ENCODE data around the gene TOM1.

TOM1 gene

DNA sequence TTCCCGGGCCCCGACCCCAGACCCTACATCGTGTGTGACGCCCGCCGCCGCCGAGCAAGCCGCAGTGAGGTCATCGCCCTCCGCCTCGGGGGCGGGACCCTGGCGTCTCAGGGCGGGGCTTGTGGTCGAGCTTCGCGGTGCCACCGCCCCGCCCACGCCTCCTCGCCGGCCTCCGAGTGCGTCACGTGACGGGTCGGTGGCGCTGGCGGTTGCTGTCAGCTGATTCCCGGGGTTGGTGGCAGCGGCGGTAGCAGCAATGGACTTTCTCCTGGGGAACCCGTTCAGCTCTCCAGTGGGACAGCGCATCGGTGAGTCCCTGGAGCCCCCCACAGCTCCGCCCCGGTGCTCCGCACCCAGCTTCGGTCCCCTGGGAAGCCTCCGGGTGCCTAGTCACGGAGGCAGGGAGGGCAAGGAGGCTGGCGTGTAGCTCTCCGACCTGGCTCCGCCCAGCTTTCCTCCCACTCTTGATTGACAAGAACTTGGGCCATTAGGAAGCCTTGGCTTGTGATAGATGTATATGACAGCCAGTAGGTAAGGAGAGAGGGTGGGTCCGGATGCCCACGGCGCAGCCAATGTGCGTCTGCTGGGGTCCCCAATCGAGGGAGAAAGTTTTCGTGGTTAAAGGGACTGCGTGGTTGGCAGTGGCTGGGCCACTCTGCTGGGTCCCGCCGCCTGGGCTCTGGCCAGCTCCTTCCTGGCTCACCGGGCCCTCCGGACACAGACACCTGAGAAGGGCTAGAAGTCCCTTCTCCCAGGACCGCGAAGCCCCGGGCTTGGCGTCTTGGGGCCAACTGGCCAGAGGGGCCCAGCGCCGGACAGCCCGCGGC lies at the start of gene TOM1:
TOM1 (plus strand) TSS at position 222 of the 827 bp plus-strand sequence; CDS start at position 257, 35 bp downstream.
- peak; percentile 84 to 98 for DNase-seq (ENCODE audit: low read depth in 1 of 2, low spot score in 1 of 2)
- in situ Hi-C loops (cut with HindIII; ENCODE audit: low pct_unique_long_range_greater_than_20kb, low sequenced_read_pairs) = no loop called here
- TF ChIP-seq JUND (IDR thresholded peaks at IDR 0.05; ENCODE audit: low read depth) = no peak

DNA sequence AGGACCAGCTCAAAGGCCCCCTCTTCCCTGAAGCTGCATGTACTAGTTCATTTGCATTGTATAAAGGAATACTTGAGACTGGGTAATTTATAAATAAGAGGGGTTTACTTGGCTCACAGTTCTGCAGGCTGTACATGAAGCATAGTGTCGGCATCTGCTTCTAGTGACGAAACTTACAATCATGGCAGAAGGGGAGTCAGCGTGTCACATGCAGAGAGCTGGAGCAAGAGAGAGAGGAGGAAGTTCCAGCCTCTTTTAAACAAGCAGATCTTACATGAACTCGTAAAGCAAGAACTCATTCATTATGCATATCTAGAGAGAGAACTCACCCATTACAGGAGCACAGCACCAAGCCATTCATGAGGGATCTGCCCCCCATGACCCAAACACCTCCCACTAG lies 49.5 kb upstream of the TOM1 start:
- TF ChIP-seq JUND (IDR thresholded peaks at IDR 0.05; ENCODE audit: low read depth) = no peak
- no peak for DNase-seq (ENCODE audit: low read depth in 1 of 2, low spot score in 1 of 2)
- in situ Hi-C loops (cut with HindIII; ENCODE audit: low pct_unique_long_range_greater_than_20kb, low sequenced_read_pairs) = no loop called here

DNA sequence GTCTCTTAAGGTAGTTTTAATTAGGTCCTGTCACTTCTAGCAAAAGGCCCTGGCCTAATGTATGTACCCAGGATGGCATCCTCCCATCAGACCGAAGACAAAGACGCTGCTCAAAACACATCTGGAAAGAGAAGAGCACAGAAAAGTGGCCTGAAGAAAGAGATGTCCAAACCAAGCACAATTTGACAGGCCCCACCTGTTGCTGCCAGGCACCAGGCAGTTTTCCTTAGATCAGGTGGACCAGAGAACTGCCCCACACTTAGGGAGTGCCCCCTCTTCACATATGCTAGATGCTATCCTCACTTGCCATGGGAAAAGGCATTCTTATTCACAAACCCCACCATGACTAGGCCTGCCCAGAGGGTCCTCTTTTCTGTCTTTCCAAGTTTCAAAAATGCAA lies 45.7 kb upstream of the TOM1 start:
- in situ Hi-C loops (cut with HindIII; ENCODE audit: low pct_unique_long_range_greater_than_20kb, low sequenced_read_pairs) = no loop called here
- no peak for DNase-seq (ENCODE audit: low read depth in 1 of 2, low spot score in 1 of 2)
- no peak for TF ChIP-seq JUND (IDR thresholded peaks at IDR 0.05; ENCODE audit: low read depth)

DNA sequence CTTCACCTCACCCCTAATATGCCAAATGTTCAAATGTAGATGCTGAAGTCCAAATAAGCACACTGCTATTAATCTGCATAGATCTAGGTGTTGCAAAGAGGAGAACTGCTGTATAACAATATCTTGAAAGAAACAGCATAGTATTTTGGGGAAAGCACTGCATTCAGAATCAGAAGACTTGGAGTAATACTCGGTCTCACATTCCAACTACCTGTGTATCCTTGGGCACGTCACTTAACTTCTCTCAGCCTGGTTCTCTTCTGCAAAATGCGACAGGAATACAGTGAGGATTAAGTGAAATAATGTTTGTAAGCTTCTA lies 42.7 kb upstream of the TOM1 start:
- in situ Hi-C loops (cut with HindIII; ENCODE audit: low pct_unique_long_range_greater_than_20kb, low sequenced_read_pairs) = no loop called here
- no peak for TF ChIP-seq JUND (IDR thresholded peaks at IDR 0.05; ENCODE audit: low read depth)
- no peak for DNase-seq (ENCODE audit: low read depth in 1 of 2, low spot score in 1 of 2)

DNA sequence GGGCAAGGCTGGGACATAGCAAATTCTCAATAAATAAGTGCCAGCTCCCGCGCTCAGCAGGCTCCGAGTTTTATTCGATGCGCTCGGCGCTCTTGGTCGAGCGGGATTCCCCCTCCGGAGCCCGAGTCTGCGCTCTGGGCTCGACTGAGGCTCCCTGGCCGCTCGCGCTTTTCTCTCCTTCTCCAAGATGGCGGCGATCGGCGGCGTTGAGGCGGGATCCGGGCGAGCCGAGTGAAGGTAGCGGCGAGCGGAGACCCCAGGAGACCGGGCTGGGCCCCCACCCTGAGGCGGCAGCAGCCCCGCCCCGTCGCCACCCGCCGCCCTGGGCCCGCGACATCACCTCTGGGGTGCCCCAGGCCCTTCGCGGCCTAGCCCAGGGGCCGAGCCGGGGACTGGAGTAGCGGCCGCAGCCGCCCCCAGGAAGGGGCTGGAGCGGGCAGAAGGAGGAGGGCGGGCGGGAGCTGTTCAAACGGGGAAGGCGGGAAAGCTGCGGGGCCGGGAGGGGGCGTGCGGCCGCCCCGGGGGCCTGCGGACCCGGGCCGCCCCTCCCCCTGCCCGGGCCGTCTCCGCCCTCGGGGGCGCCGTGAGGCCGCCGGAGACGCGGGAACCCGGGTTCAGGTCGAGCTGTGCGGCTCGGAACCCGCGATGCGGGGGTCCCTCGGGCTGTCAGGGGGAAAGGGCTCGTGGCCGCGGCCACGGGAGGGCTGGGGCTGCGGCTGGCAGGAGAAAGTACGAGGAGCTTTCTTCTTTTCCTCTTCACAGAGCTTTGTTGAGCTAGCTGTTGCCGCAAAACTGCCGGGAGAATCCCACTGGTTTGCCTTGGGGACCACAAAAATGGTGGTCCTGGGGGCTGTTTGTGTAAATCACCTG lies 42.1 kb upstream of the TOM1 start, which contains the start of gene HMGXB4:
HMGXB4 (plus strand) TSS at position 173 of the 870 bp plus-strand sequence. CDS start 4,898 bp downstream, outside the sequence.
- peak; percentile 56 to 87 for DNase-seq (ENCODE audit: low read depth in 1 of 2, low spot score in 1 of 2)
- TF ChIP-seq JUND (IDR thresholded peaks at IDR 0.05; ENCODE audit: low read depth) = no peak
- in situ Hi-C loops (cut with HindIII; ENCODE audit: low pct_unique_long_range_greater_than_20kb, low sequenced_read_pairs) = no loop called here

DNA sequence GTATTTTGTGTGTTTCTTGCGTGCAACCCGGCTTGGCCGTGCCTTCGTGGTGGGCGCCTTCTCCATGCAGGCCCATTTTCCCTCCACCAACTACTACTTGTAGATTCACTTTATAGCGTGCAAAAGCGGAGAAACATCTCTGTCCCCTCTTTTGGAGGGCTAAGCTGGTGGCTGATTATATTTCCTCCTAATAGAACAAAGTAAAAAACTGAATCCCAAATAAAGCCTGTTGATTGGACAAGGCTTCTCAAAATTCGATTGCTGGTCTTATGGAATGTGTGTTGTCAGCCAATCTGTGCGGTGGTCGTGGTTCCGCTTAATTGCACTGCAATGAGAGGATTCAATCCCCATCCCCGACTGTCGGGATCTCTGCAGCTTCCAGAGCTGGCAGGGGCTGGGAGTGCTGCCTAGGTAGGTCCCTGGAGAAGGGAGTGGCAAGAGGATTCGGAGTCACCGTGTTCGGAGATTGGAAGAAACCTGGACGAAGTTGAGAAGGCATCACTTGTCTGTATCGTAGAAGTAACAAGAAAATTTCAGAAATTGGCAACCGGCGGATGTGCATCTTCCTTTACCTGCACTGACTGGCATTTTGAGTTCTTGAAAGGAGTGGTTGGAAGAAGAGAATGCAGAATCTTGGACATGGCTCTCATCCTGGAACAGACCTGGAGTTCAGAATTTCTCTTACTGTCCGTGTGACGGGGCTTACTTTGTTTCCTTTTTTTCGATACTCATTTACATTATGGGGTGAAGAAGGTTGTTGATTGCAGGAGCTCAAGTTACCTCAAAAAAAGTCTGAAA lies 41.3 kb upstream of the TOM1 start:
- in situ Hi-C loops (cut with HindIII; ENCODE audit: low pct_unique_long_range_greater_than_20kb, low sequenced_read_pairs) = no loop called here
- no peak for TF ChIP-seq JUND (IDR thresholded peaks at IDR 0.05; ENCODE audit: low read depth)
- no peak for DNase-seq (ENCODE audit: low read depth in 1 of 2, low spot score in 1 of 2)

DNA sequence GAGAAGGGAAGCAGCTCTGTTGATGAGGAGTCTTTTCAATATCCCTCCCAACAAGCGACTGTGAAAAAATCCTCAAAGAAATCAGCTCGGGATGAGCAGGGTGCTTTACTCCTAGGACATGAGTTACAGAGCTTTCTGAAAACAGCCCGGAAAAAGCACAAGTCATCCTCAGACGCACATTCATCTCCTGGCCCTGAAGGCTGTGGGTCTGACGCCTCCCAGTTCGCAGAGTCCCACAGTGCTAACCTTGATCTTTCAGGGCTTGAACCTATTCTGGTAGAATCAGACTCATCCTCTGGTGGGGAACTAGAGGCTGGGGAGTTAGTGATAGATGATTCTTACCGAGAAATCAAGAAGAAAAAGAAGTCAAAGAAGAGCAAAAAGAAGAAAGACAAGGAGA lies 34.7 kb upstream of the TOM1 start:
- no peak for DNase-seq (ENCODE audit: low read depth in 1 of 2, low spot score in 1 of 2)
- TF ChIP-seq JUND (IDR thresholded peaks at IDR 0.05; ENCODE audit: low read depth) = no peak
- in situ Hi-C loops (cut with HindIII; ENCODE audit: low pct_unique_long_range_greater_than_20kb, low sequenced_read_pairs) = no loop called here

DNA sequence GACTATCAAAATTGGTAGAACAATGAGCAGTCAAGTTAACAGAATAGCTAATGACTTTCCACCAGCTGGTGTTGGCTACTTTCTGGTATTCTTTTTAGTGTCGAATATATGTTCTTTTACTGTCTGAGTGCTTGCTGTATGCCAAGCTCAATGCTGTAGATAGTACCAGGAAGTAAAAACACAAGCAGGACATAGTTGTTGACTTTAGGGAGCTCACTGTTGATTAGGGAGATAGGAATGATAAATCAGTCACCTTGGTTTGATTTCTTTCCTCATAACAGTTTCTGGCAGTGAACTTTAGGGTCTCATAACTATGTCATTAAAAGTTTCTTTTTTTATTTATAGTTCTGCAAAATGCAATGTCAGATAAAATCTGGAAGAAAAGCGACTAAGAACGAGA lies 33.4 kb upstream of the TOM1 start:
- in situ Hi-C loops (cut with HindIII; ENCODE audit: low pct_unique_long_range_greater_than_20kb, low sequenced_read_pairs) = no loop called here
- no peak for TF ChIP-seq JUND (IDR thresholded peaks at IDR 0.05; ENCODE audit: low read depth)
- DNase-seq (ENCODE audit: low read depth in 1 of 2, low spot score in 1 of 2) = no peak

DNA sequence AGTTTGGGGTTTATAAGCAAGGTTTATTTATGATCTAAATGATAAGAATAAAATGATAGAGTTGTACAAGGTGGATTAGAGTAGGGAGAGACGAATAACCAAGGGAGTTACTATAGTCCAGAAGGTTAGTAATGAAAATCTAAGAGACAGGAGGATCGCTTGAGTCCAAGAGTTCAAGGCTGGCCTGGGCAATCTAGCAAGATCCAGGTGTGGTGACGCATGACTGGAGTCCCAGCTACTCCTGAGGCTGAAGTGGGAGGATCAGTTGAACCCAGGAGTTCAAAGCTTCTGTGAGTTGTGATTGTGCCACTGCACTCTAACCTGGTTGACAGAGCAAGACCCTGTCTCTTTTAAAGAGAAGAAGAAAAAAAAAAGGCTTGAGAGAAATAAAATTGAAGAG lies 30.1 kb upstream of the TOM1 start:
- DNase-seq (ENCODE audit: low read depth in 1 of 2, low spot score in 1 of 2) = no peak
- in situ Hi-C loops (cut with HindIII; ENCODE audit: low pct_unique_long_range_greater_than_20kb, low sequenced_read_pairs) = no loop called here
- TF ChIP-seq JUND (IDR thresholded peaks at IDR 0.05; ENCODE audit: low read depth) = no peak

DNA sequence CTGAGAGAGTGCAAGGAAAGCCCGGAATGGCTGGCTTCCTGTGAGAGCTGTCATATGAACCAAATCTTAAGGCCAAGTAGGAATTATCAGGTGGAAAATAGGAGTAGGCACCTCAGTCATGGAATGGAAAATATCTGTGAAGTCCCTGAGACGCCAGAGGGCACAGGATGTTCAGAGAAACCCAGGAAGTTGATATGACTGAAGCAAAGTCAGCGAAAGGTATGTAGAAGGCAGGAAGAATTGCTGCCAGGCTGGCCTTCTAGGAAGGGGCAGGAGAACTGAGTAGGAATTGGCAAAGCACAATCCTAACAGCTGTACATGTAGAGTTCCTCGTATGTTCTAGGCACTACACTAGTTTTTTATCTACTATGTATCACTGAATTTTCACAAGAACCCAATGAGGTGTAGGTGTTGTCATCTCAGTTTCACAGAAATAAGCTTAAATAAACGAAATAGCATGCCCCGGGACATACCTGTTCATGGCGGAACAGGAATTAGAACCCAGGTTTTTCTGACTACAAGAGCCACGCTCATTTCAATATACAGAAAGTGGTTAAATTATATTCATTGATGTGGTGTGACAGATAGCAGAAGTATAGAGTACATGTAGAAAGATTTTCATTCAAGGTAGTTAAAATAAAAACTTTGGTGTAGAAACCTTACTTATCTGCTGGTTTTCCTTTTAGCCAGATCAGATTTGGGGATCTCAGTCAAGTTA lies 25.4 kb upstream of the TOM1 start:
- no peak for TF ChIP-seq JUND (IDR thresholded peaks at IDR 0.05; ENCODE audit: low read depth)
- no peak for DNase-seq (ENCODE audit: low read depth in 1 of 2, low spot score in 1 of 2)
- in situ Hi-C loops (cut with HindIII; ENCODE audit: low pct_unique_long_range_greater_than_20kb, low sequenced_read_pairs) = no loop called here

DNA sequence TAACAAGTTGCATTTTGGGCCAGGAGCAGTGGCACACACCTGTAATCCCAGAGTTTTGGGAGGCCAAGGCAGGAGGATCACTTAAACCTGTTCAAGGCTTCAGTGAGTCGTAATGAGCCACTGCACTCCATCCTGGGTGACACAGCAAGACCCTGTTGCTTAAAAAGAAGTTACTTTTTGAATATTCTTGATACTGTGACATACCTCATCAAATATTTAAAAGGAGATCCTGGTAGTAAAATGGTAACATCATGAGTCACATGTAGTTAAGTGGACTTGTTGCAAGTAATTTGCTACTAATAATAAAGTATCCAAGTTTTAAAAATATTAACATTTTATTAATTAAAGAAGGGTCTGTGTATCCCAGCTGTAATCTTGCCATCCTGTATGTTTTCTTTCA lies 24.1 kb upstream of the TOM1 start:
- no peak for TF ChIP-seq JUND (IDR thresholded peaks at IDR 0.05; ENCODE audit: low read depth)
- in situ Hi-C loops (cut with HindIII; ENCODE audit: low pct_unique_long_range_greater_than_20kb, low sequenced_read_pairs) = no loop called here
- no peak for DNase-seq (ENCODE audit: low read depth in 1 of 2, low spot score in 1 of 2)

DNA sequence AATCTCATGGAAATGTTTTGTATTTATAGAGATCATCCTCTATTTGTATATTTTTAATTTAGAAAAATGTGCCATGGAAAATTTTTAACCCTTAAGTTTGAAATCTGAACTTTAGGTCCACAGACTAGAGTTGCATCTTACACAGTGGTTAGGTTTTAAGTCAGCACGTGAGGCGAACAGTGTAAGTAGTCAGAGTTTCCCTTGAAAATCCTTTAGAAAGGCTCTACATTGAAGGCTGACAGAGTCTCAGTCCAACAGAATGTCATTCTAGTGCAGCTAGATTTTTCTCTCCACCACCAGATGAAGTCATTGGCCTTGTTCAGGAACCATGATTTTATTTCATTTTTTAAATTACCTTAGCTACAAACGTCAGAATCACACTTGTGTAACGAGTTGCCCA lies 23.7 kb upstream of the TOM1 start:
- DNase-seq (ENCODE audit: low read depth in 1 of 2, low spot score in 1 of 2) = no peak
- no peak for TF ChIP-seq JUND (IDR thresholded peaks at IDR 0.05; ENCODE audit: low read depth)
- in situ Hi-C loops (cut with HindIII; ENCODE audit: low pct_unique_long_range_greater_than_20kb, low sequenced_read_pairs) = no loop called here

All from T47D (cell line).